Gastrocnemius medialis (tissue), 4 donors: ENCODE measurements around the gene LCE3D. TPM values are rescaled to one million over a fixed set of nuclear protein-coding genes. Genes with fewer than 3 reads are reported as not detected.
A peak's percentile ranks its signal among the peaks of the same experiment; 100 is the strongest.

Source experiments
- ATAC-seq, 2 donors: fragments of 150-250 bp; one replicate each; pipeline ENCODE4 v1.9.1; 2016
- DNase-seq, 2 donors: peaks; one replicate each; pipeline ENCODE4 v3.0.0-alpha.2; 2019
- H3K27ac ChIP-seq, 4 donors: fragments of 200-600 bp; sonication (generic); 1 replicate in 1 of 4; 2 replicates in 3 of 4; pipeline ENCODE4 v1.5.1; 2016 to 2018; ENCODE audit warnings: mild to moderate bottlenecking in 2 of 4, moderate library complexity in 1 of 4
- H3K27me3 ChIP-seq, 3 donors: fragments of 200-600 bp; sonication (generic) in 2 of 3; 1 replicate in 1 of 3; 2 replicates in 2 of 3; pipeline versions ENCODE4 v1.5.1 to v1.6.0; 2016 to 2019; ENCODE audit warnings: mild to moderate bottlenecking in 1 of 3, moderate library complexity in 1 of 3
- H3K36me3 ChIP-seq, 2 donors: fragments of 200-600 bp; sonication (generic) in 1 of 2; one replicate each; pipeline ENCODE4 v1.5.1; 2017 to 2018
- H3K4me1 ChIP-seq, 2 donors: fragments of 200-600 bp; sonication (generic) in 1 of 2; one replicate each; pipeline ENCODE4 v1.5.1; 2016 to 2017; ENCODE audit warnings: mild to moderate bottlenecking in 2 of 2
- H3K4me3 ChIP-seq, 4 donors: fragments of 200-600 bp; sonication (generic) in 3 of 4; 1 replicate in 1 of 4; 2 replicates in 3 of 4; pipeline ENCODE4 v1.5.1; 2016 to 2019; ENCODE audit warnings: mild to moderate bottlenecking in 2 of 4
- H3K9me3 ChIP-seq, 3 donors: fragments of 200-600 bp; sonication (generic) in 2 of 3; 1 replicate in 1 of 3; 2 replicates in 2 of 3; pipeline ENCODE4 v1.5.1; 2016 to 2019
- CTCF ChIP-seq, 5 experiments: fragments of 450-650 bp in 3 of 5; fragments of 200-600 bp in 2 of 5; sonication (generic) in 2 of 5; IDR thresholded peaks in 4 of 5; conservative IDR thresholded peaks in 1 of 5; 1 replicate in 4 of 5; 2 replicates in 1 of 5; pipeline ENCODE4 v1.5.1; 2016 to 2019; ENCODE audit warnings: antibody characterized with exemption in 5 of 5, mild to moderate bottlenecking in 3 of 5, moderate library complexity in 3 of 5
- POLR2A ChIP-seq, 2 donors: fragments of 450-650 bp; IDR thresholded peaks; one replicate each; pipeline ENCODE4 v1.6.1; 2017; ENCODE audit warnings: antibody characterized with exemption in 2 of 2, mild to moderate bottlenecking in 2 of 2, moderate library complexity in 2 of 2
- in situ Hi-C, 4 donors: fragments of 200-750 bp; cut with MboI; loops; one replicate each; pipeline versions ENCODE4 v1.15.0 to v1.8.0; 2017; ENCODE audit warnings: low sequenced_read_pairs in 4 of 4
- intact Hi-C: fragments of 100-400 bp; cut with DNase I; formaldehyde crosslinking; loops from one replicate; pipeline ENCODE4 v1.15.1; 2023; ENCODE audit warnings: low total_unique reads
- total RNA-seq, 4 donors: library from RNA; depleted of rRNA; stranded (reverse); fragments of >200 nt; gene quantifications; one replicate each; pipeline versions ENCODE4 v1.1.0 to v1.2.3, GENCODE V29; 2016

Gene LCE3D
- total RNA-seq, 4 donors from 2014 or later, result not detected

GRCh38 chr1:152537496-152537895, 42.8 kb downstream of the LCE3D start:
- H3K27ac ChIP-seq, result no peak overlapping the region
- no peaks in the 10 kb centered on the region for H3K27me3 ChIP-seq
- DNase-seq (no peak), ATAC-seq (no peak)
- TF ChIP-seq CTCF (IDR thresholded peaks at IDR 0.05 in 4 of 5, conservative IDR thresholded peaks at IDR 0.05 in 1 of 5) (no peak), POLR2A (IDR thresholded peaks at IDR 0.05) (no peak)
- in situ Hi-C loops, result no loop called here
- no peak overlapping the region for H3K4me3 ChIP-seq
- intact Hi-C loops, result no loop called here
- no peaks in the 10 kb centered on the region for H3K9me3 ChIP-seq
- H3K36me3 ChIP-seq, result no peaks in the 10 kb centered on the region
- H3K4me1 ChIP-seq, result no peaks in the 10 kb centered on the region

GRCh38 chr1:152535774-152536173, 44.5 kb downstream of the LCE3D start:
- H3K4me3 ChIP-seq, result no peak overlapping the region
- ATAC-seq (no peak), DNase-seq (no peak)
- no peaks in the 10 kb centered on the region for H3K27me3 ChIP-seq
- TF ChIP-seq POLR2A (IDR thresholded peaks at IDR 0.05) (no peak), CTCF (IDR thresholded peaks at IDR 0.05 in 4 of 5, conservative IDR thresholded peaks at IDR 0.05 in 1 of 5) (no peak)
- no peaks in the 10 kb centered on the region for H3K4me1 ChIP-seq
- in situ Hi-C loops, result no loop called here
- no peaks in the 10 kb centered on the region for H3K36me3 ChIP-seq
- H3K27ac ChIP-seq, result no peak overlapping the region
- H3K9me3 ChIP-seq, result no peaks in the 10 kb centered on the region
- intact Hi-C loops, result no loop called here

- H3K36me3 ChIP-seq, result no peaks in the 10 kb centered on the region
- H3K27me3 ChIP-seq, result no peaks in the 10 kb centered on the region
- no peaks in the 10 kb centered on the region for H3K9me3 ChIP-seq
- H3K27ac ChIP-seq, result no peak overlapping the region
- ATAC-seq (no peak), DNase-seq (no peak)
- in situ Hi-C loops, result no loop called here
- TF ChIP-seq CTCF (IDR thresholded peaks at IDR 0.05 in 4 of 5, conservative IDR thresholded peaks at IDR 0.05 in 1 of 5) (peak in 1 of 5 experiments; percentile 26), POLR2A (IDR thresholded peaks at IDR 0.05) (no peak)
- H3K4me1 ChIP-seq, result no peaks in the 10 kb centered on the region
- intact Hi-C loops, result no loop called here
- no peak overlapping the region for H3K4me3 ChIP-seq
Measured at GRCh38 chr1:152533327-152533938, 46.9 kb downstream of the LCE3D start.

Other genes starting within 250 kb of the LCE3D start
- gene FLG2, start 220.5 kb downstream of the LCE3D start, total RNA-seq, result not detected
- not detected for gene CRNN, start 166.3 kb downstream of the LCE3D start, total RNA-seq
- not detected for gene LCE5A, start 69.7 kb downstream of the LCE3D start, total RNA-seq
- gene CRCT1, start 66.0 kb downstream of the LCE3D start, total RNA-seq, result not detected
- gene LCE3E, start 13.7 kb downstream of the LCE3D start, total RNA-seq, result not detected
- gene LCE3C, start 19.7 kb upstream of the LCE3D start, total RNA-seq, result not detected
- not detected for gene LCE3B, start 33.3 kb upstream of the LCE3D start, total RNA-seq
- not detected for gene LCE3A, start 42.6 kb upstream of the LCE3D start, total RNA-seq
- gene LCE2D, start 82.9 kb upstream of the LCE3D start, total RNA-seq, result not detected
- gene LCE2C, start 94.8 kb upstream of the LCE3D start, total RNA-seq, result not detected
- not detected for gene LCE2B, start 105.6 kb upstream of the LCE3D start, total RNA-seq
- not detected for gene LCE2A, start 117.8 kb upstream of the LCE3D start, total RNA-seq
- gene LCE4A, start 127.6 kb upstream of the LCE3D start, total RNA-seq, result not detected
- not detected for gene KPRP, start 177.5 kb upstream of the LCE3D start, total RNA-seq
- gene LCE1F, start 194.6 kb upstream of the LCE3D start, total RNA-seq, result not detected
- not detected for gene LCE1E, start 205.7 kb upstream of the LCE3D start, total RNA-seq
- gene LCE1D, start 216.2 kb upstream of the LCE3D start, total RNA-seq, result not detected
- gene LCE1C, start 226.1 kb upstream of the LCE3D start, total RNA-seq, result not detected
- gene LCE1B, start 231.5 kb upstream of the LCE3D start, total RNA-seq, result not detected
- gene LCE1A, start 247.0 kb upstream of the LCE3D start, total RNA-seq, result not detected